ENCODE data around the gene CTNNA2. TPM values are rescaled to one million over a fixed set of nuclear protein-coding genes. Genes with fewer than 3 reads are reported as not detected.

Gene CTNNA2
- total RNA-seq, 1 experiment from 2014 or later: 0.41 TPM

GRCh38 chr2:80354858-80355257, 842.0 kb downstream of the CTNNA2 start:
- DNase-seq (ENCODE audit: low spot score): no peak
- in situ Hi-C loops (cut with HindIII; ENCODE audit: low sequenced_read_pairs): no loop called here

- peak; percentile 11 for DNase-seq (ENCODE audit: low spot score)
- in situ Hi-C loops (cut with HindIII; ENCODE audit: low sequenced_read_pairs): no loop called here
Observed at GRCh38 chr2:80361904-80362303, 849.1 kb downstream of the CTNNA2 start.

- no peak for DNase-seq (ENCODE audit: low spot score)
- in situ Hi-C loops (cut with HindIII; ENCODE audit: low sequenced_read_pairs): no loop called here
Observed at GRCh38 chr2:80363330-80363729, 850.5 kb downstream of the CTNNA2 start.

- no peak for DNase-seq (ENCODE audit: low spot score)
- in situ Hi-C loops (cut with HindIII; ENCODE audit: low sequenced_read_pairs): no loop called here
Observed at GRCh38 chr2:80363791-80364349, 851.0 kb downstream of the CTNNA2 start.

GRCh38 chr2:80364524-80365212, 851.8 kb downstream of the CTNNA2 start:
- in situ Hi-C loops (cut with HindIII; ENCODE audit: low sequenced_read_pairs): no loop called here
- DNase-seq (ENCODE audit: low spot score): no peak

- in situ Hi-C loops (cut with HindIII; ENCODE audit: low sequenced_read_pairs): no loop called here
Observed at GRCh38 chr2:80365762-80366161, 852.9 kb downstream of the CTNNA2 start.

GRCh38 chr2:80370375-80371009, 857.6 kb downstream of the CTNNA2 start:
- in situ Hi-C loops (cut with HindIII; ENCODE audit: low sequenced_read_pairs): no loop called here
- DNase-seq (ENCODE audit: low spot score): no peak

More at GRCh38 chr2:80365762-80366161, 852.9 kb downstream of the CTNNA2 start:
- no peak for DNase-seq (ENCODE audit: low spot score)

GRCh38 chr2:80374105-80374504, 861.3 kb downstream of the CTNNA2 start:
- in situ Hi-C loops (cut with HindIII; ENCODE audit: low sequenced_read_pairs): no loop called here
- no peak for DNase-seq (ENCODE audit: low spot score)

GRCh38 chr2:80377071-80377470, 864.2 kb downstream of the CTNNA2 start:
- no peak for DNase-seq (ENCODE audit: low spot score)
- in situ Hi-C loops (cut with HindIII; ENCODE audit: low sequenced_read_pairs): no loop called here

- in situ Hi-C loops (cut with HindIII; ENCODE audit: low sequenced_read_pairs): no loop called here
- no peak for DNase-seq (ENCODE audit: low spot score)
Observed at GRCh38 chr2:80380736-80381135, 867.9 kb downstream of the CTNNA2 start.

GRCh38 chr2:80381666-80382065, 868.8 kb downstream of the CTNNA2 start:
- in situ Hi-C loops (cut with HindIII; ENCODE audit: low sequenced_read_pairs): no loop called here
- no peak for DNase-seq (ENCODE audit: low spot score)

- in situ Hi-C loops (cut with HindIII; ENCODE audit: low sequenced_read_pairs): no loop called here
- no peak for DNase-seq (ENCODE audit: low spot score)
Observed at GRCh38 chr2:80392441-80392840, 879.6 kb downstream of the CTNNA2 start.

GRCh38 chr2:80393991-80394390, 881.1 kb downstream of the CTNNA2 start:
- DNase-seq (ENCODE audit: low spot score): peak; percentile 69
- in situ Hi-C loops (cut with HindIII; ENCODE audit: low sequenced_read_pairs): no loop called here

- peak; percentile 87 for DNase-seq (ENCODE audit: low spot score)
- in situ Hi-C loops (cut with HindIII; ENCODE audit: low sequenced_read_pairs): no loop called here
Observed at GRCh38 chr2:80395251-80395650, 882.4 kb downstream of the CTNNA2 start.

GRCh38 chr2:80396276-80396675, 883.4 kb downstream of the CTNNA2 start:
- in situ Hi-C loops (cut with HindIII; ENCODE audit: low sequenced_read_pairs): no loop called here
- DNase-seq (ENCODE audit: low spot score): peak; percentile 82

GRCh38 chr2:80403081-80403480, 890.2 kb downstream of the CTNNA2 start:
- in situ Hi-C loops (cut with HindIII; ENCODE audit: low sequenced_read_pairs): no loop called here
- no peak for DNase-seq (ENCODE audit: low spot score)

GRCh38 chr2:80407377-80407776, 894.5 kb downstream of the CTNNA2 start:
- in situ Hi-C loops (cut with HindIII; ENCODE audit: low sequenced_read_pairs): no loop called here
- no peak for DNase-seq (ENCODE audit: low spot score)

- DNase-seq (ENCODE audit: low spot score): no peak
- in situ Hi-C loops (cut with HindIII; ENCODE audit: low sequenced_read_pairs): no loop called here
Observed at GRCh38 chr2:80410346-80410745, 897.5 kb downstream of the CTNNA2 start.

GRCh38 chr2:80413136-80413535, 900.3 kb downstream of the CTNNA2 start:
- no peak for DNase-seq (ENCODE audit: low spot score)
- in situ Hi-C loops (cut with HindIII; ENCODE audit: low sequenced_read_pairs): no loop called here

GRCh38 chr2:80417737-80418136, 904.9 kb downstream of the CTNNA2 start:
- DNase-seq (ENCODE audit: low spot score): no peak
- in situ Hi-C loops (cut with HindIII; ENCODE audit: low sequenced_read_pairs): no loop called here
